ENCODE results near the gene FBXO34.

- no peak for TF ChIP-seq POLR2A (IDR thresholded peaks at IDR 0.05)
- no peak for TF ChIP-seq CTCF (IDR thresholded peaks at IDR 0.05)
These were observed 6.0 kb upstream of the FBXO34 start for GRCh38 chr14:55265197-55265596.

Data from esophagus squamous epithelium (tissue), 4 donors.